ENCODE data around the gene EIF2S2. TPM values are rescaled to one million over a fixed set of nuclear protein-coding genes. Genes with fewer than 3 reads are reported as not detected.

EIF2S2 gene
- total RNA-seq, 6 donors from 2014 or later: 28.3 to 76.1 (median 50.3) TPM

DNA sequence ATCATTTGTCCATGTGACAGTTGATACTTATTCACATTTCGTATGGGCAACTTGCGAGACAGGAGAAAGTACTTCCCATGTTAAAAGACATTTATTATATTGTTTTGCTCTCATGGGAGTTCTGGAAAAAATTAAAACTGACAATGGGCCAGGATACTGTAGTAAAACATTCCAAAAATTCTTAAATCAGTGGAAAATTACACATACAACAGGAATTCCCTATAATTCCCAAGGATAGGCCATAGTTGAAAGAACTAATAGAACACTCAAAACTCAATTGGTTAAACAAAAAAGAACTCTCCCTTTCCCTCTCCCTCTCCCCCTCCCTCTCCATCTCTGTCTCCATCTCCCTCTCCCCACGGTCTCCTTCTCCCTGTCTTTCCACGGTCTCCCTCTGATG is 19.4 kb upstream of the EIF2S2 start:
- ATAC-seq (ENCODE audit: low FRiP score in 2 of 2): no peak
- DNase-seq: no peak
- Histone ChIP-seq H3K4me3 (no peak overlapping the region), H3K27me3 (no peaks in the 10 kb centered on the region), H3K4me1 (peaks cover 0 to 3% (median 0%) of the 10 kb centered on the region in 4 donors), H3K36me3 (no peaks in the 10 kb centered on the region), H3K27ac (no peak overlapping the region), H3K9me3 (no peaks in the 10 kb centered on the region)
- WGBS, 2 donors: 86% methylated on average over 4 of the region's 4 CpGs
- no peak for TF ChIP-seq EP300 (IDR thresholded peaks at IDR 0.05)

DNA sequence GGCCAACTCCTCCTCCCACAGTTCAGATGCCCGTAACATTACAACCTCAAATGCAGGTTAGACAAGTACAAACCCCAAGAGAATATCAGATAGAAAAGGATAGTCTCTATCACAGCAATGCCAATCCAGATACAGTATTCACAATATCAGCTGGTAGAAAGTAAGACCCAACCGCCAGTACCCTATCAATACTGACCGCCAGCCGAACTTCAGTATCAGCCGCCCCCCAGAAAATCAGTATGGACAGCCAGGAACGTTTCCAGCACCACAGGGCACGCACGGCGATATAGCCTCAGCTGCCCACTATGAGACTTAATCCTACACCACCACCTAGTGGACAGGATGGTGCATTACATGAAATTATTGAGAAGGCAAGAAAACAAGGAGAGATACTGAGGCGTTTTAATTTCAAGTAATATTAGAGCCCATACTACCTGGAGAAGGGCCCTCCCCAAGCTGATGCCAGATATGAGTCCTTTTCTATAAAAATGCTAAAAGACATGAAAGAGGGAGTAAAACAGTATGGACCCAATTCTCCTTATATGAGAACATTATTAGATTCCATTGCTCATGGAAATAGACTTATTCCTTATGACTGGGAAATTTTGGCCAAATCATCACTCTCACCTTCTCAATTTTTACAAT is 17.6 kb upstream of the EIF2S2 start:
- no peaks in the 10 kb centered on the region for H3K9me3 ChIP-seq
- ATAC-seq (ENCODE audit: low FRiP score in 2 of 2) (peak; percentile 90 to 93), DNase-seq (peak in 1 of 2 donors; percentile 66)
- H3K36me3 ChIP-seq: no peaks in the 10 kb centered on the region
- no peaks in the 10 kb centered on the region for H3K27me3 ChIP-seq
- TF ChIP-seq POLR2AphosphoS5 (IDR thresholded peaks at IDR 0.05): no peak
- TF ChIP-seq, protein P1, sequence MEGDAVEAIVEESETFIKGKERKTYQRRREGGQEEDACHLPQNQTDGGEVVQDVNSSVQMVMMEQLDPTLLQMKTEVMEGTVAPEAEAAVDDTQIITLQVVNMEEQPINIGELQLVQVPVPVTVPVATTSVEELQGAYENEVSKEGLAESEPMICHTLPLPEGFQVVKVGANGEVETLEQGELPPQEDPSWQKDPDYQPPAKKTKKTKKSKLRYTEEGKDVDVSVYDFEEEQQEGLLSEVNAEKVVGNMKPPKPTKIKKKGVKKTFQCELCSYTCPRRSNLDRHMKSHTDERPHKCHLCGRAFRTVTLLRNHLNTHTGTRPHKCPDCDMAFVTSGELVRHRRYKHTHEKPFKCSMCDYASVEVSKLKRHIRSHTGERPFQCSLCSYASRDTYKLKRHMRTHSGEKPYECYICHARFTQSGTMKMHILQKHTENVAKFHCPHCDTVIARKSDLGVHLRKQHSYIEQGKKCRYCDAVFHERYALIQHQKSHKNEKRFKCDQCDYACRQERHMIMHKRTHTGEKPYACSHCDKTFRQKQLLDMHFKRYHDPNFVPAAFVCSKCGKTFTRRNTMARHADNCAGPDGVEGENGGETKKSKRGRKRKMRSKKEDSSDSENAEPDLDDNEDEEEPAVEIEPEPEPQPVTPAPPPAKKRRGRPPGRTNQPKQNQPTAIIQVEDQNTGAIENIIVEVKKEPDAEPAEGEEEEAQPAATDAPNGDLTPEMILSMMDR (IDR thresholded peaks at IDR 0.05): peak; percentile 75 to 90 (median 84)
- no peak overlapping the region for H3K4me3 ChIP-seq
- H3K4me1 ChIP-seq: peaks cover 0 to 3% (median 0%) of the 10 kb centered on the region in 4 donors
- no peak overlapping the region for H3K27ac ChIP-seq
- 3 to 5% methylated on average over 10 of the region's 10 CpGs for WGBS, 2 donors

DNA sequence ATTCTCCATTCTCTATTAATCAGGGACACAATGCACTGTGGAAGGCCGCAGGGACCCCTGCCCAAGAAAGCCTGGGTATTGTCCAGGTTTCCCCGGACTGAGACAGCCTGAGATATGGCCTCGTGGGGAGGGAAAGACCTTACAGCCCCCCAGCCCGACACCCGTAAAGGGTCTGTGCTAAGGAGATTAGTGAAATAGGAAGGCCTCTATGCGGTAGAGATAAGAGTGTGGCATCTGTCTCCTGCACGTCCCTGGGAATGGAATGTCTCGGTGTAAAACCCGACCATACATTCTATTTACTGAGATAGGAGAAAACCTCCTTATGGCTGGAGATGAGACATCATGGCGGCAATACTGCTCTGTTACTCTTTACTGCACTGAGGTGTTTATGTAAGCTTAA is 15.7 kb upstream of the EIF2S2 start:
- TF ChIP-seq POLR2AphosphoS5 (IDR thresholded peaks at IDR 0.05): no peak
- TF ChIP-seq, protein P1 (IDR thresholded peaks at IDR 0.05): no peak
- no peak for TF ChIP-seq EP300 (IDR thresholded peaks at IDR 0.05)
- Histone ChIP-seq H3K27me3 (no peaks in the 10 kb centered on the region), H3K9me3 (no peaks in the 10 kb centered on the region), H3K36me3 (no peaks in the 10 kb centered on the region), H3K27ac (no peak overlapping the region), H3K4me3 (no peak overlapping the region), H3K4me1 (peaks cover 0 to 3% (median 0%) of the 10 kb centered on the region in 4 donors)
- WGBS, 2 donors: 88 to 90% methylated on average over 10 of the region's 10 CpGs
- DNase-seq: no peak
- no peak for ATAC-seq (ENCODE audit: low FRiP score in 2 of 2)

DNA sequence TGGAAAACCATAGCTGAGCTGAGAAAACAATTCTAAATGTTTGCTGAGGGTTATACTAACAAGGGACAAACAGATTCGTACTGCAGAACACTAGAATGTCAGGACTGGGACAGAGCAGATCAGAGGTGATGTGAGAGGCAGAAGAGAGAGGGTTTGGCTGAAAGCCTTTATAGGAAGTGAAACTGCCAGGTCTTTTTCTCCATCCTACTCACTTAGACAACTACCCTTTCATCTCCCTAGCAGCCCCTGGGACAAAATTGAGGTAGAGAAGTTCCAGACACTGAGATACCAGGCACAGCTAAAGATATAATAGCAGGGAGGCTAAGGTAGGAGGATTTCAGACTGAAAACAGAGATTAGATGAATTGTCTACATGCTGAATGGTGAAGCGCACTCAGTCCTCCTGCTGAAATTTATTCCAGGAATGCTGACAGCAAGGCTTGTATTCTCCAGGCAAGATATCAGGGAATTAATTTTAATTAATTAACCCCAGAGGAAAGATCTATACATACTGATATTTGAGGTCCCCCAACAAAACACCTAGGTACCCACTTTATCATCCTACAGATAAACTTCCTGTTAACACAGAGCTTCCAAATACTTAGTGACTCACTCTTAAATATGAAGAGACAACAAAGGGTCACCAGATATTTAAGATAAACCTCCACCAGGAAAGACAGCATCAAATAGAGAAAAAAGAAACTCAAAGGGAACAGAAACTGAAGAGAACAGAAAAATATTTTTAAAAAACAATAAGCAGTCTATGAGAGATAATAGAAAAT is 12.6 kb upstream of the EIF2S2 start:
- TF ChIP-seq POLR2AphosphoS5 (IDR thresholded peaks at IDR 0.05) (no peak), EP300 (IDR thresholded peaks at IDR 0.05) (no peak), POLR2A (IDR thresholded peaks at IDR 0.05) (no peak)
- TF ChIP-seq, protein P1 (IDR thresholded peaks at IDR 0.05): no peak
- H3K27ac ChIP-seq: no peak overlapping the region
- H3K4me1 ChIP-seq: peaks cover 0 to 3% (median 0%) of the 10 kb centered on the region in 4 donors
- no peaks in the 10 kb centered on the region for H3K27me3 ChIP-seq
- ATAC-seq (ENCODE audit: low FRiP score in 2 of 2): no peak
- 72 to 74% methylated on average over 2 of the region's 2 CpGs for WGBS, 2 donors
- DNase-seq: no peak
- H3K4me3 ChIP-seq: no peak overlapping the region
- no peaks in the 10 kb centered on the region for H3K36me3 ChIP-seq
- no peaks in the 10 kb centered on the region for H3K9me3 ChIP-seq

DNA sequence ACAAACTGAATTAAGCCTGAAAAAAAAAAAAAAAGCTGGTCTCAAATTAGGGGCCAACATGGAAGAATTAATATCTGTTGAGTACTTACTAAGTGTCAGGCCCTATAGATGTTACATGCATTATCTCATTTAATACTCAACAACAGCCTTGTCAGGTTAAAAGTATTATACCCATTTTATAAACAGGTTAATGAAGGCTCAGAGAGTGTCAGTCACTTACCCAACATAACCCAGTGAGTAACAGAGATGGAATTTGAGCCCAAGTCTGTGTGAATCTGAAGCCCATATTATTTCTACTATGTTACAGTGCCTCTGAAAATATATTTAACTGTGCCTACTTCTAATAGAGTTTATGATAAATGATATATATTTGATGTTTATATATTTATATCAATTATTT is 11.3 kb upstream of the EIF2S2 start:
- no peaks in the 10 kb centered on the region for H3K36me3 ChIP-seq
- no peaks in the 10 kb centered on the region for H3K4me1 ChIP-seq
- H3K9me3 ChIP-seq: no peaks in the 10 kb centered on the region
- DNase-seq (no peak), ATAC-seq (ENCODE audit: low FRiP score in 2 of 2) (no peak)
- no peak overlapping the region for H3K27ac ChIP-seq
- H3K4me3 ChIP-seq: no peak overlapping the region
- H3K27me3 ChIP-seq: no peaks in the 10 kb centered on the region
- TF ChIP-seq EP300 (IDR thresholded peaks at IDR 0.05): no peak
